Adrenal gland (tissue), 12 donors: ENCODE data around the gene TCTN3. TPM values are rescaled to one million over a fixed set of nuclear protein-coding genes. Genes with fewer than 3 reads are reported as not detected.

Experiments used
- DNase-seq, 7 donors: peaks; one replicate each; pipeline ENCODE4 v3.0.0-alpha.2; 2019 to 2020
- H3K27ac ChIP-seq, 5 donors: fragments of 200-600 bp; sonication (generic) in 4 of 5; 1 replicate in 3 of 5; 2 replicates in 2 of 5; pipeline versions ENCODE4 v1.5.1 to v1.8.0; 2016 to 2020; ENCODE audit warnings: mild to moderate bottlenecking in 1 of 5
- H3K27me3 ChIP-seq: fragments of 200-600 bp; 2 replicates; pipeline ENCODE4 v1.8.0; 2021
- H3K36me3 ChIP-seq, 2 donors: fragments of 200-600 bp; replicated peaks in 1 of 2; 1 replicate in 1 of 2; 2 replicates in 1 of 2; pipeline versions ENCODE4 v1.5.1 to v1.8.0; 2018 to 2022
- H3K4me1 ChIP-seq, 2 donors: fragments of 200-600 bp; replicated peaks in 1 of 2; 1 replicate in 1 of 2; 2 replicates in 1 of 2; pipeline versions ENCODE4 v1.5.1 to v1.8.0; 2018 to 2021
- H3K4me3 ChIP-seq, 4 donors: fragments of 200-600 bp; sonication (generic) in 3 of 4; one replicate each; pipeline ENCODE4 v1.5.1; 2016 to 2018
- H3K9me3 ChIP-seq, 3 donors: fragments of 200-600 bp; sonication (generic) in 1 of 3; replicated peaks in 1 of 3; 1 replicate in 2 of 3; 2 replicates in 1 of 3; pipeline versions ENCODE4 v1.5.1 to v1.8.0; 2016 to 2021
- POLR2A ChIP-seq, 2 donors: fragments of 450-650 bp; IDR thresholded peaks; one replicate each; pipeline ENCODE4 v1.6.1; 2017; ENCODE audit warnings: antibody characterized with exemption in 2 of 2, mild to moderate bottlenecking in 2 of 2, moderate library complexity in 1 of 2
- WGBS, 4 donors: extraction: QIAGEN DNeasy Blood & Tissue Kit in 2 of 4; methylation state at CpG; one replicate each; pipeline versions ENCODE4 v1.1.5 to v1.1.7; 2013 to 2017; 5-methylcytosine and 5-hydroxymethylcytosine counted together
- intact Hi-C, 2 donors: fragments of 100-400 bp; cut with DNase I; formaldehyde crosslinking; loops; one replicate each; pipeline versions ENCODE4 v1.14.1 to v1.15.0; 2022 to 2023
- polyA plus RNA-seq, 3 donors: library from polyadenylated mRNA; stranded (reverse); fragments of 200-250 nt in 2 of 3; fragments of 350-450 nt in 1 of 3; fragmentation: Illumina TruSeq in 1 of 3; extraction: RNeasy Lipid Tissue Mini Kit (QIAGEN cat#74804) in 1 of 3; gene quantifications; one replicate each; pipeline ENCODE4 v1.2.3, GENCODE V29; 2013 to 2014
- total RNA-seq, 9 donors: library from RNA; depleted of rRNA in 4 of 9; stranded (reverse); fragments of >200 nt in 4 of 9; fragments of 120-200 nt in 1 of 9; fragmentation: NEBNext Ultra II Directional in 1 of 9; extraction: Animal tissue kit (Norgen Biotek cat#: 25700) in 1 of 9; gene quantifications; one replicate each; pipeline versions ENCODE4 v1.1.0 to v1.2.4, GENCODE V29; 2013 to 2023
- TF ChIP-seq, protein P1 (sequence below), 6 experiments: fragments of 450-650 bp in 4 of 6; fragments of 200-600 bp in 2 of 6; sonication (generic) in 1 of 6; IDR thresholded peaks; 1 replicate in 5 of 6; 2 replicates in 1 of 6; pipeline versions ENCODE4 v1.5.1 to v1.8.0; 2016 to 2021; ENCODE audit warnings: antibody characterized with exemption in 6 of 6, mild to moderate bottlenecking in 2 of 6, moderate library complexity in 1 of 6
- donor health status: healthy with polysubstance abuse.
- donor health status: Bipolar disorder and iron deficiency.
- donor health status: DM: yes; HTN: yes; CAD: no.
- donor health status: DM: no; HTN: no; CAD: no.
- donor health status: DM: no; HTN: no; CAD: no.
- donor health status: DM: yes; HTN: yes; CAD: no.

The TCTN3 gene
- total and polyA plus RNA-seq, 12 donors: 14.2 to 72.3 (median 43.6) TPM

DNA sequence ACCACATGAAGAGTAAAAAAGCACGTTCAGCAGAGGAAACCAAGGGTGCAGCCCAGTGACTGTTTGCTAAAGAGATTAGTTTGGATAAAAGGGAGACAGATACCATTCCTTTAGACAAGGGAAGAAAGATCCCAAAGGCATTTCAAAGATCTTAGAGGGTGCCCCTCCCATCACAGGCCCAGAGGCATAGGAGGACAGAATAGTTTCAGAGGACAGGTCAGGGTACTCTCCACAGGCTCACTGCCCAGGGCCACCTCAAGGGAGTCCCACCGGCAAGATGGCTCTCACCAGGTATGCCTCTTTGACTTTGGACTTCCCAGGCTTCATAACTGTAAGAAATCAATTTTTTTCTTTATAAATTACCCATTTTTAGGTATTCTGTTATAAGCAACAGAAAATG, 4.7 kb upstream of the TCTN3 start:
- 41 to 46% (median 45%) methylated on average over 2 of the region's 2 CpGs for WGBS, 4 donors
- peaks cover 0 to 5% of the 10 kb centered on the region in 2 donors for H3K4me1 ChIP-seq
- intact Hi-C loops: loop anchor here in 1 of 2 donors (10.0 kb wide), 1 partner anchor 146 kb away; no protein-coding TSS in a partner anchor
- H3K27ac ChIP-seq: no peak overlapping the region
- no peaks in the 10 kb centered on the region for H3K36me3 ChIP-seq
- no peak overlapping the region for H3K4me3 ChIP-seq
- TF ChIP-seq POLR2A (IDR thresholded peaks at IDR 0.05): no peak
- TF ChIP-seq, protein P1, sequence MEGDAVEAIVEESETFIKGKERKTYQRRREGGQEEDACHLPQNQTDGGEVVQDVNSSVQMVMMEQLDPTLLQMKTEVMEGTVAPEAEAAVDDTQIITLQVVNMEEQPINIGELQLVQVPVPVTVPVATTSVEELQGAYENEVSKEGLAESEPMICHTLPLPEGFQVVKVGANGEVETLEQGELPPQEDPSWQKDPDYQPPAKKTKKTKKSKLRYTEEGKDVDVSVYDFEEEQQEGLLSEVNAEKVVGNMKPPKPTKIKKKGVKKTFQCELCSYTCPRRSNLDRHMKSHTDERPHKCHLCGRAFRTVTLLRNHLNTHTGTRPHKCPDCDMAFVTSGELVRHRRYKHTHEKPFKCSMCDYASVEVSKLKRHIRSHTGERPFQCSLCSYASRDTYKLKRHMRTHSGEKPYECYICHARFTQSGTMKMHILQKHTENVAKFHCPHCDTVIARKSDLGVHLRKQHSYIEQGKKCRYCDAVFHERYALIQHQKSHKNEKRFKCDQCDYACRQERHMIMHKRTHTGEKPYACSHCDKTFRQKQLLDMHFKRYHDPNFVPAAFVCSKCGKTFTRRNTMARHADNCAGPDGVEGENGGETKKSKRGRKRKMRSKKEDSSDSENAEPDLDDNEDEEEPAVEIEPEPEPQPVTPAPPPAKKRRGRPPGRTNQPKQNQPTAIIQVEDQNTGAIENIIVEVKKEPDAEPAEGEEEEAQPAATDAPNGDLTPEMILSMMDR (IDR thresholded peaks at IDR 0.05): no peak
- no peaks in the 10 kb centered on the region for H3K9me3 ChIP-seq
- no peaks in the 10 kb centered on the region for H3K27me3 ChIP-seq
- no peak for DNase-seq

DNA sequence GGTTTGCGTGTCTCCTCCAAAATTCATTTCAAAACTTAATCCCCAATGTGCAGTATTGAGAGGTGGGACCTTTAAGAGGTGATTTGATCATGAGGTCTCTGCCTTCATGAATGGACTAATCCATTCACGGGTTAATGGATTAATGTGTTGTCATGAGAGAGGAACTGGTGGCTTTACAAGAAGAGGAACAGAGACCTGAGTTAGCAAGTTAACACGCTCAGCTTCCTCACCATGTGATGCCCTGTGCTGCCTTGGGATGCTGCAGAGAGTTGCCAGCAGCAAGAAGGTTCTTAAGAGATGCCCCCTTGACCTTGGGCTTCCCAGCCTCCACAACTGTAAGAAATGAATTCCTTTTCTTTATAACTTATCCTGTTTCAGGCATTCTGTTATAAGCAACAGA, 3.7 kb upstream of the TCTN3 start:
- intact Hi-C loops: loop anchor here in 1 of 2 donors (10.0 kb wide), 1 partner anchor 147 kb away; no protein-coding TSS in a partner anchor
- 64 to 75% (median 67%) methylated on average over 3 of the region's 3 CpGs for WGBS, 4 donors
- Histone ChIP-seq H3K4me1 (peaks cover 0 to 15% of the 10 kb centered on the region in 2 donors), H3K36me3 (no peaks in the 10 kb centered on the region), H3K27ac (peak overlapping the region in 1 of 5 donors; percentile 42), H3K9me3 (no peaks in the 10 kb centered on the region), H3K27me3 (no peaks in the 10 kb centered on the region), H3K4me3 (no peak overlapping the region)
- peak in 5 of 7 donors; percentile 19 to 44 (median 26) for DNase-seq
- TF ChIP-seq POLR2A (IDR thresholded peaks at IDR 0.05): no peak
- TF ChIP-seq, protein P1 (IDR thresholded peaks at IDR 0.05): no peak

DNA sequence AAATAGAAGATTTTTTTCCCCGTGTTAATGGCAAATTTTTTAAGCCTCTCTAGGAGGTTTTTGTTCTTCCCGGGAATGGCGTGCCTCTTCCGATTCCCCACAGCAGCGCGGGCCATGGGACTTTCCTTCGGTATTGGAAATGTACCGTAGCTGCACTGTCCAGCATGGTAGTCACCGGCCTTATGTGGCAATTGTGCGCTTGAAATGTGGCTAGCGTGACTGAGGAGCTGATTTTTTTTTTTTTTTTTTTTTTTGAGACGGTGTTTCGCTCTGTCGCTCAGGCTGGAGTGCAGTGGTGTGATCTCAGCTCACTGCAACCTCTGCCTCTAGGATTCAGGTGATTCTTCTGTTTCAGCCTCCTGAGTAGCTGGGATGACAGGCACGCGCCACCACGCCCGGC, 938 bp upstream of the TCTN3 start:
- no peak overlapping the region for H3K4me3 ChIP-seq

DNA sequence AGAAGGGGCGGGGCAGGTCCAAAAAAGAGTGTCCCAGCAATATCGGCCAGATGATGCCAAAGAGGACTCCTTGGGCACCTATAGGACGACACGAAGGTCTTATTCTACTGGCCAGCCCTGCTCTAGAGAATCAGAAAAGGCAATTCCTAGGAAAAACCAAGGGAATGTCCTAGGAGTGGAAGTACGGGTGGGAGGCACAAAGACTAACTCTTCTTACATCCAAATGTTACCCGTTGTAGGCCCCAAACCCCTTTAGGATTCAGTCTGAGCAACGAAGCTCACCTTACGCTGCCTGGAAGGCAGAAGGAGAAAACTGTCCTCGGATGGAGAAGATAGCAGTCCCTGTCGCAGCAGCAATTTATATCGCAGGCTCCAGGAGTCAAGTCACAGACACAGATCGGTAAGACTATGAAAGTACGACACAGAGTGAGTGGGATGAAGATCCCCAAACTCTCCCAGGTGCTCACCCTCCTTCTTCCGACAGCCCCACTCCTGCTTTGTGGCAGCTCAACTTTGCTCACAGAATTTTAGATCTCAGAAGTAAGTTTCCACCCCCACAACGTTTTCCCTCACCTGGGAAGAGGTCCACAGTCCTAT, 558 bp downstream of the TCTN3 start:
- H3K4me1 ChIP-seq: peaks cover 0 to 25% of the 10 kb centered on the region in 2 donors
- no peak for DNase-seq
- H3K9me3 ChIP-seq: no peaks in the 10 kb centered on the region
- peak overlapping the region; percentile 28 to 88 (median 59) for H3K27ac ChIP-seq
- intact Hi-C loops: loop anchor here (5.0 to 10.0 kb wide), 2 partner anchors 149 to 152 kb away; no protein-coding TSS in a partner anchor
- TF ChIP-seq, protein P1 (IDR thresholded peaks at IDR 0.05): no peak
- TF ChIP-seq POLR2A (IDR thresholded peaks at IDR 0.05): no peak
- H3K36me3 ChIP-seq: peaks cover 0 to 25% of the 10 kb centered on the region in 2 donors
- no peaks in the 10 kb centered on the region for H3K27me3 ChIP-seq
- 5 to 10% (median 8%) methylated on average over 14 to 15 of the region's 15 CpGs for WGBS, 4 donors
- H3K4me3 ChIP-seq: peak overlapping the region; percentile 63 to 96 (median 74)

More for the DNA sequence above, 938 bp upstream of the TCTN3 start:
- Histone ChIP-seq H3K9me3 (no peaks in the 10 kb centered on the region), H3K27ac (no peak overlapping the region), H3K27me3 (no peaks in the 10 kb centered on the region), H3K36me3 (peaks cover 0 to 14% of the 10 kb centered on the region in 2 donors), H3K4me1 (peaks cover 0 to 25% of the 10 kb centered on the region in 2 donors)
- intact Hi-C loops: loop anchor here (5.0 to 10.0 kb wide), 2 partner anchors 148 to 150 kb away; no protein-coding TSS in a partner anchor
- peak in 1 of 7 donors; percentile 21 for DNase-seq
- TF ChIP-seq POLR2A (IDR thresholded peaks at IDR 0.05): no peak
- TF ChIP-seq, protein P1 (IDR thresholded peaks at IDR 0.05): no peak
- WGBS, 4 donors: 92 to 96% (median 95%) methylated on average over 18 of the region's 18 CpGs
